GM23338 (cell line): Measurements from ENCODE around the gene MPP2. TPM values are rescaled to one million over a fixed set of nuclear protein-coding genes. Genes with fewer than 3 reads are reported as not detected.

Source experiments
- ATAC-seq: fragments of 200-7000 bp; cut with Tn5 transposase; 3 replicates; pipeline ENCODE4 v1.9.1; 2020
- DNase-seq: peaks from one replicate; pipeline ENCODE4 v3.0.0-alpha.2; 2015; ENCODE audit warnings: low spot score
- H2AFZ ChIP-seq: fragments of 200-600 bp; sonication (generic); 2 replicates; pipeline ENCODE4 v1.8.0; 2016; ENCODE audit warnings: antibody characterized with exemption, mild to moderate bottlenecking, moderate library complexity
- H3F3A ChIP-seq: fragments of 200-600 bp; sonication (generic); replicated peaks from 2 replicates; pipeline ENCODE4 v1.8.0; 2017; ENCODE audit warnings: antibody characterized with exemption, mixed run types, low read depth
- H3K27ac ChIP-seq: fragments of 200-600 bp; sonication (generic); 2 replicates; pipeline ENCODE4 v1.6.1; 2016; ENCODE audit warnings: low read depth
- H3K27me3 ChIP-seq: fragments of 200-600 bp; sonication (generic); 2 replicates; pipeline ENCODE4 v1.8.0; 2016; ENCODE audit warnings: mild to moderate bottlenecking, mixed run types, moderate library complexity; ENCODE audit not compliant: insufficient read depth
- H3K36me3 ChIP-seq: fragments of 200-600 bp; sonication (generic); 2 replicates; pipeline ENCODE4 v1.8.0; 2016; ENCODE audit warnings: mild to moderate bottlenecking; ENCODE audit not compliant: insufficient read depth
- H3K4me1 ChIP-seq: fragments of 200-600 bp; sonication (generic); 2 replicates; pipeline ENCODE4 v1.8.0; 2016; ENCODE audit warnings: mild to moderate bottlenecking, moderate library complexity; ENCODE audit not compliant: insufficient read depth
- H3K4me2 ChIP-seq: fragments of 200-600 bp; sonication (generic); 2 replicates; pipeline ENCODE4 v1.7.1; 2017; ENCODE audit warnings: mixed run types
- H3K4me3 ChIP-seq: fragments of 200-600 bp; sonication (generic); 2 replicates; pipeline ENCODE4 v1.6.1; 2016; ENCODE audit warnings: mixed run types
- H3K79me2 ChIP-seq: fragments of 200-600 bp; sonication (generic); replicated peaks from 2 replicates; pipeline ENCODE4 v1.8.0; 2017; ENCODE audit warnings: mild to moderate bottlenecking; ENCODE audit not compliant: insufficient read depth
- H3K9me2 ChIP-seq: fragments of 200-600 bp; sonication (generic); 2 replicates; pipeline ENCODE4 v1.8.0; 2017; ENCODE audit not compliant: insufficient read depth
- H4K20me1 ChIP-seq: fragments of 200-600 bp; sonication (generic); replicated peaks from 2 replicates; pipeline ENCODE4 v1.8.0; 2017; ENCODE audit warnings: mild to moderate bottlenecking; ENCODE audit not compliant: insufficient read depth
- H3K27ac Mint-ChIP-seq: 2 replicates; pipeline ENCODE4 v1.8.0; 2020; ENCODE audit warnings: inconsistent platforms, mild to moderate bottlenecking, moderate library complexity, mixed read lengths
- H3K27me3 Mint-ChIP-seq: 3 replicates; pipeline ENCODE4 v1.8.0; 2022; ENCODE audit warnings: low read depth, mild to moderate bottlenecking, moderate library complexity, mixed read lengths, inconsistent platforms; ENCODE audit not compliant: insufficient read depth, poor library complexity
- H3K36me3 Mint-ChIP-seq: 3 replicates; pipeline ENCODE4 v1.8.0; 2021; ENCODE audit warnings: low read depth, mild to moderate bottlenecking, inconsistent platforms, moderate library complexity, mixed read lengths
- H3K4me1 Mint-ChIP-seq: 3 replicates; pipeline ENCODE4 v1.8.0; 2020; ENCODE audit warnings: mild to moderate bottlenecking, inconsistent platforms, mixed read lengths
- H3K4me3 Mint-ChIP-seq: 3 replicates; pipeline ENCODE4 v1.8.0; 2021; ENCODE audit warnings: moderate library complexity, mild to moderate bottlenecking, inconsistent platforms, mixed read lengths
- H3K9me3 Mint-ChIP-seq: 3 replicates; pipeline ENCODE4 v1.8.0; 2020; ENCODE audit warnings: moderate library complexity, mild to moderate bottlenecking, inconsistent platforms, mixed read lengths
- CREB1 ChIP-seq: fragments of 250-450 bp; sonication (Bioruptor Pico); IDR thresholded peaks from 2 replicates; pipeline ENCODE4 v1.5.0; 2020; ENCODE audit warnings: low read depth, mild to moderate bottlenecking, moderate library complexity
- POLR2AphosphoS5 ChIP-seq: IDR thresholded peaks from 2 replicates; pipeline ENCODE4 v1.6.1; 2016; ENCODE audit warnings: antibody characterized with exemption, low read depth
- REST ChIP-seq: IDR thresholded peaks from one replicate; pipeline ENCODE4 v1.6.1; 2018; ENCODE audit warnings: antibody characterized with exemption; ENCODE audit not compliant: unreplicated experiment
- STAT1 ChIP-seq: IDR thresholded peaks from one replicate; pipeline ENCODE4 v1.6.1; 2016; ENCODE audit warnings: antibody characterized with exemption; ENCODE audit not compliant: unreplicated experiment
- ZNF114 ChIP-seq: fragments of 250-450 bp; sonication (Bioruptor Pico); IDR thresholded peaks from 2 replicates; pipeline ENCODE4 v1.5.0; 2020; ENCODE audit warnings: mild to moderate bottlenecking, moderate library complexity
- ZNF331 ChIP-seq: fragments of 250-450 bp; sonication (Bioruptor Pico); IDR thresholded peaks from 2 replicates; pipeline ENCODE4 v1.5.0; 2020; ENCODE audit warnings: low read depth, mild to moderate bottlenecking, moderate library complexity
- ZNF462 ChIP-seq: fragments of 250-450 bp; sonication (Bioruptor Pico); IDR thresholded peaks from 2 replicates; pipeline ENCODE4 v1.5.0; 2020; ENCODE audit warnings: mild to moderate bottlenecking, moderate library complexity
- polyA plus RNA-seq: library from polyadenylated mRNA; unstranded; fragments of >200 nt; fragmentation: Nextera tagmentation; extraction: Ambion mirVana; gene quantifications from 2 replicates; pipeline ENCODE4 v1.2.1, GENCODE V29; 2016
- total RNA-seq: library from RNA; depleted of rRNA; stranded (reverse); fragments of >200 nt; shearing (Covaris generic); gene quantifications from 2 replicates; pipeline ENCODE4 v1.2.3, GENCODE V29; 2014

Gene MPP2
- total and polyA plus RNA-seq, 2 experiments from 2014 or later, result 7.8 to 20.7 TPM

GRCh38 chr17:43852571-43852970, 54.8 kb downstream of the MPP2 start:
- no peaks in the 10 kb centered on the region for H3K79me2 ChIP-seq
- TF ChIP-seq CREB1, result no peak
- no peak for TF ChIP-seq POLR2AphosphoS5
- no peak for TF ChIP-seq ZNF331 (CRISPR knock-in tag)
- no peak for TF ChIP-seq ZNF462
- no peak for TF ChIP-seq REST
- no peak for TF ChIP-seq STAT1
- no peak for TF ChIP-seq ZNF114 (CRISPR knock-in tag)

More at GRCh38 chr17:43852571-43852970, 54.8 kb downstream of the MPP2 start:
- no peak overlapping the region for H3K27ac Mint-ChIP-seq
- Histone ChIP-seq H3K9me2 (no peaks in the 10 kb centered on the region), H3K4me2 (no peak overlapping the region), H3K4me3 (no peak overlapping the region), H3K4me1 (peaks cover 2% of the 10 kb centered on the region; the same call in 1 of the 2 replicates), H4K20me1 (no peaks in the 10 kb centered on the region), H3F3A (no peaks in the 10 kb centered on the region), H3K27ac (no peak overlapping the region), H3K27me3 (peaks cover 7% of the 10 kb centered on the region; the same call in 1 of the 2 replicates), H3K36me3 (no peaks in the 10 kb centered on the region), H2AFZ (no peak overlapping the region)
- ATAC-seq, result no peak
- no peak overlapping the region for H3K4me3 Mint-ChIP-seq
- no peak for DNase-seq
- H3K36me3 Mint-ChIP-seq, result no peaks in the 10 kb centered on the region
- H3K9me3 Mint-ChIP-seq, result no peaks in the 10 kb centered on the region
- H3K27me3 Mint-ChIP-seq, result peaks cover 12% of the 10 kb centered on the region
- H3K4me1 Mint-ChIP-seq, result peaks cover 1% of the 10 kb centered on the region; the same call in 1 of the 3 replicates
